NK-92 (cell line): ENCODE measurements around the gene SRGAP1.

Source experiments
- DNase-seq: peaks from one replicate; lab custom pipeline; 2025; ENCODE audit not compliant: unreplicated experiment; lab: John Stamatoyannopoulos, UW

Gene SRGAP1

DNA sequence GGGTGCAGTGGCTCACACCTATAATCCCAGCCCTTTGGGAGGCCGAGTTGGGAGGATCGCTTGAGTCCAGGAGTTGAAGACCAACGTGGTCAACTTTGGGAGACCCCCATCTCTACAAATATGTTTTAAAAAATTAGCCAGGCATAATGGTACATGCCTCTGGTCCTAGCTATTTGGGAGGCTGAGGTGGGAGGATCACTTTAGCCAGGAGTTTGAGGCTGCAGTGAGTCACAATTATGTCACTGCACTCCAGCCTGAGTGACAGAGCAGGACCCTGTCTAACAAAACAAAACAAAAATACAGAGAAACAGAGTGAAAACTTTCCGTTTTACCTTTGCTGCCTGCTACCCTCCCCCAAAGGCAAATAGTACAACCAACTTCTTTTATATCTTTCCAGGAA is 60.2 kb downstream of the SRGAP1 start:
- DNase-seq: no peak

DNA sequence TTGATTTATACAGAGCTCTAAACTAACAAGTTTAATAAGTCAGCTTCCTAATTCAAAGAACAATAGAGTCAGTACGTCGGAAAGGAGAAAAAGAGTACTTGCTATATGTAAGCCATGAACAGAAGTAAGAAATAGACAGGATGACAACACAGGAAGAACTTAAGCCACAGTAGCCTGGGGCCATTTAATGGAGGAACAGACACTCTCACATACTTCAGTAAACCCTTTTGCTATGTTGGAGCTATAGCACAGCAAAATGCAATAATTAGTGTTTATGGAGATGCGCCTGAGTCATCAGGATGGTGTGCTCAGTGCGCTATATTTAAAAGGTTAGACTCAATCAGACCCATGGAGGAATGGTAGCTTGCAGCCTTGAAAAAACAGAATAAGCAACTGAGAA is 61.0 kb downstream of the SRGAP1 start:
- no peak for DNase-seq

DNA sequence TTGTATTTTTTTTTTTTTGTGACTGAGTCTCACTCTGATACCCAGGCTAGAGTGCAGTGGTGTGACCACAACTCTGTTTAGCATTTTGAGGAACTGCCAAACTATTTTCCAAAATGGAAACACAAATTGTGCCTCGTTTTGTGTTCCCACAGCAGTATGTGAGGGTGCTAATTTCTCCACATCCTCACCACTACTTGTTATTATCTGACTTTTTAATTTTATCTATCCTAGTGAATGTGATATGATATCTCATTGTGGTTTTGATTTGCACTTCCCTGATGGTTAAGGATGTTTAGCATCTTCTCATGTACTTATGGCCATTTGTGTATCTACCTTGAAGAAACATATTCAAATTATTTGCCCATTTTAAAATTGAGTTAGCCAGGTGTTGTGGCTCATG is 62.4 kb downstream of the SRGAP1 start:
- no peak for DNase-seq

DNA sequence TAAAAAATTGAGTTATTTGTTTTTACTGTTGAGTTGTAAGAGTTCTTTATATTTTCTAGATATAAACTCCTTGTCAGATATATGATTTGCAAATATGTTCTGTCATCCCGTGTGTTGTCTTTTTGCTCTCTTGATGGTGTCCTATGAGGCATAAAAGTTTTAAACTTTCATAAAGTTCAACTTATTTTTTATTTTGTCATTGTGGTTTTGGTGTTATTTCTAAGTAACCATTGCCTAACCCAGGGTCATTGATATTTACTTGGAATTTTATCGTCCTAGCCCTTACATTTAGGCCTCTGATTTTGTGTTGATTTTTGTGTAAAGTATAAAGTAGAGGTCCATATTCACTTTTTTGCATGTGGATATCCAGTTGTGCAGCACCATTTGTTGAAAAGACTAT is 63.1 kb downstream of the SRGAP1 start:
- DNase-seq: no peak

GRCh38 chr12:63909746-63910145 is 65.2 kb downstream of the SRGAP1 start:
- no peak for DNase-seq

DNA sequence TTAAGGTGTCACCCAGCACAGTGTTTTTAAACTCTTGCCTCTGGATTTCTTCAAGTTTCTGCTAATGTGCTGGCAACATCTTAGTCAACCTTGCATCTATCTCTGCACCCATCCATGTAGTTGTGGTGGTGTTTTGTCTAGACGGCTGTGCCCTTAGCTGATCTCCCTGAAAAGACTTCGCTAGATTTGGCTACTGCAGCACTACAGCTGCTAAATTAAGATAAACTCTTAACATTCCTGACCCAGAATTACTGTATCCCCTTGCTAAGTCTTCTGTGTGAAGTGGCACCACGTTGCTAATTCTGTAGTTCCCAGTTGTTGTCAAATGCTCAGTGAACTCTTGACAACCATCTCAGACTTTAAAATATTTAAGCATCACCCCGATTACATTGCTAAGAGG is 66.8 kb downstream of the SRGAP1 start:
- DNase-seq: no peak

DNA sequence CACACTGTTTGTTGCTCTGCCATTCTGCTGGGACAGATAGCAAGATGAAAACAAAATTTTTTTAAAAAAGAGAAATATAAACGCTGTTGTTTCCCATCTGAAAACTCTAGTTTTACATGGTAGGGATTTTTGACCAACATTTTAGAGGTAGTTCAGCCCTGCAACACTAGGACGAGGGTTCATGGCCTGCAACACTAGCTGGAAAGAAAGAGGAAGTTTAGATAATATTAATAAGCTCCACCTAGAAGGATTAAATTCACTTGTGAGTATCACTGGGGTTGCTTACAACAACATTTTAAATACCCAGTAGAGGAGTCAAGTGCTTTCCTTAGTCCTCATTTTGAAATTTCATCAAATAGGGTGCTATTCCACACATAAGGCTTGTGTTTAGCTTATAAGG is 68.2 kb downstream of the SRGAP1 start:
- no peak for DNase-seq

- DNase-seq: no peak
Observed at GRCh38 chr12:63913929-63914328, 69.4 kb downstream of the SRGAP1 start.

- DNase-seq: no peak
Observed at GRCh38 chr12:63915105-63915800, 70.8 kb downstream of the SRGAP1 start.

GRCh38 chr12:63916561-63917476 is 72.3 kb downstream of the SRGAP1 start:
- no peak for DNase-seq

GRCh38 chr12:63917477-63917862 is 73.0 kb downstream of the SRGAP1 start:
- no peak for DNase-seq

GRCh38 chr12:63917864-63918799 is 73.6 kb downstream of the SRGAP1 start:
- DNase-seq: no peak

- no peak for DNase-seq
Observed at GRCh38 chr12:63918800-63919300, 74.3 kb downstream of the SRGAP1 start.

- no peak for DNase-seq
Observed at GRCh38 chr12:63919756-63920155, 75.3 kb downstream of the SRGAP1 start.

- no peak for DNase-seq
Observed at GRCh38 chr12:63921157-63921556, 76.7 kb downstream of the SRGAP1 start.

DNA sequence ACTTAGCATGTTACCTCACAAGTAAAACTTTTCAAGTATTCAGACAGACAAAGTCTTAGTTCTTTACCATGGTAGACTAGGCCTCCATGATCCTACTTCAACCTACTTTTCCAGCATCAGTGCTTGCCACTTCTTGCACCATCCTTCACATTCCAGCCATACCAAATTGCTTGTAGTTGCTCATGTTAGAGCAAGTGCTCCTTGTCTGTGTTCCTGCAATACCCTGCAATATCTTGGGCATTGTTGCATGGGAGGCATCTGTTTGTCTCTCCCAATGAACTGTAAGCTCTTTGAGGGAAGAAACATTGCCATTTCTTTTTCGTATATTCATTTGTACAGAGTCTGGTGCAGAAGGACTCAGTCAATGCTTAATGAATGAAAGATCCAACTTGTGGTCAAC is 78.0 kb downstream of the SRGAP1 start:
- DNase-seq: no peak

DNA sequence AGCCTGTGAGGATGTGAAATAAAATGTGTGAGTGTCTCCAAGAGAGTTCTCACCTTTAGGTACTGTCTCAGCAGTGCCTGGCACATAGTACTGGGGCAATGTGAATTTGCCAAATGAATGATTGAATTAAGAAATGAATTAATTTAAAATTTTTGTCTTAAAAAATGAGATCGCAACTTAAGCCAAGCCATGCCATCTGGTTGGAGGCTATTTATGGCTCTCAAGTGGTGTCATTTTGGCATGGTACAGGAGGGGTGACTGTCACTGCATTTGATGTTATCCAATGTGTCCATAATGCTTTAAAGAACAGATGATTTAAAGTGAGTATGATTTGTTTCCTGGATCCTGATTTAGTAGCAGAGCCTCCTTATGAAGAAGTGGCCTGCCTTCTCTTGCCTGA is 80.3 kb downstream of the SRGAP1 start:
- no peak for DNase-seq

DNA sequence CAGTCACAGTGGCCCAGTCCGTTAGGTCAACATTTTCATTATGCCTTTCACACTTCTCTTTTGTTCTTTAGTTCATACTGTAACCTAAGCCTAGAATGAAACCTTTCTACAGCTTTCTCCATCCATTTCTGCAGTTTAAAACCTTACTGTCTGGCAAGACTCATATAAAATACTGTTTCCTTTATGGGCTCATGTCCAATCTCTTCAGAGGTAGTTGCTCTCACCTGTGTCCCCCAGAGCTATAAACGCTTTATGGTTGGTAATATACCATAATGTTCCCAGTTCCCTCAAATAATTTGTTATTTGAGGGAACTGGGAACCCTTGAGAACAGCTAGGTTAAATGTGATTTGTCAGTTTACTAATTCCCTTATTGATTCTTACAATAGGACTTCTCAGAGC is 83.0 kb downstream of the SRGAP1 start:
- no peak for DNase-seq

DNA sequence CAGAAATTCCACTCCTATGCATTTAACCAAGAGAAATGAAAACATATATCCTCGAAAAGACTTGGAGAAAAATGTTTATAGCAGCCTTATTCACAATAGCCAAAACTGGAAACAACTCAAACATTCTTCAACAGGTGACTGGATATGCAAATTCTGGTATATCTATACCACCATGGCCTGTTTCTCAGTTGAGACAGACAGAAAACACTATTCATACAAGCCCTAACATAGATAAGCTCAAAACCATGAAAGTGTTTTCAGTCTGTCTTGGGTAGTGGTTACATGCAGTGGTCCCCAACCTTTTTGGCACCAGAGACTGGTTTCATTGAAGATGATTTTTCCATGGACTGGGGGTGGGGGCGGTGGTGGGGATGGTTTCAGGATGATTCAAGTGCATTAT is 83.8 kb downstream of the SRGAP1 start:
- no peak for DNase-seq

DNA sequence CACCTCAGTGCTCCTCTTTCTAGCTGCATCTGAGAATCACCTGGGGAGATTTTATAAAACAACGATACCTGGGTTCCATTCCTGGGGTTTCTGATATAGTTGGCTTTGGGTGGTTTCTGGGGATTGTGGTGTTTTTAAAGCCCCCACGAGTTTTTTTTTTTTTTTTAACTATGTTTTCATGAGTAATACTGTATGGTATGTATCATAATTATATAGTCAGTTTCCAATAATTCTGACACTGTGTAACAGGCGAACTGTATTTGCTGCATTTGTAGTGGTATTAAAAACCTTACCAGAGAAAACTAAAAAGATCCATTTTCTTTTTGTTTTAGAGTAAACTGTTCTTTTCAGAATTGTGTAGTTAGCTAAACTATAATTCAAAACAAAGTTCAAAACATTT is 84.9 kb downstream of the SRGAP1 start:
- DNase-seq: no peak

- DNase-seq: no peak
Observed at GRCh38 chr12:63930971-63931370, 86.5 kb downstream of the SRGAP1 start.
